ENCODE measurements around the gene CPO.

DNA sequence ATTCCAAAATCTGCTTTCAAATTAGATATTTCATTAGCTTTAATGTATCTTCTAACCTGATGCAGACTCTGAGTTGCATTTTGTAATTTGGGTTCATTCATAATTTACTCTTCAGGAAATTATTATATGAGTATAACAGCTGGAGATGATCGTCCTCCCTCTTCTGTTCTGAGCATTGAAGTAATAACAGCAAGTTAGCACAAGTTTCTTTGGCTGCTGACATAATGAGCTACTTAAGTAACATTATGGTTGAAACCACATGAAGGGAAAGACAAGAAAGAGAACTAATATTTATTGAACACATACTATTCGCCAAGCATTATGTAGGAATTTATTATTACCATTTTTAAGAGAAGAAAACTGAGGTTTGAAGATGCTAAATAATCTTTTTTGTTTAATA is 75.1 kb downstream of the CPO start:
- TF ChIP-seq, protein P1, sequence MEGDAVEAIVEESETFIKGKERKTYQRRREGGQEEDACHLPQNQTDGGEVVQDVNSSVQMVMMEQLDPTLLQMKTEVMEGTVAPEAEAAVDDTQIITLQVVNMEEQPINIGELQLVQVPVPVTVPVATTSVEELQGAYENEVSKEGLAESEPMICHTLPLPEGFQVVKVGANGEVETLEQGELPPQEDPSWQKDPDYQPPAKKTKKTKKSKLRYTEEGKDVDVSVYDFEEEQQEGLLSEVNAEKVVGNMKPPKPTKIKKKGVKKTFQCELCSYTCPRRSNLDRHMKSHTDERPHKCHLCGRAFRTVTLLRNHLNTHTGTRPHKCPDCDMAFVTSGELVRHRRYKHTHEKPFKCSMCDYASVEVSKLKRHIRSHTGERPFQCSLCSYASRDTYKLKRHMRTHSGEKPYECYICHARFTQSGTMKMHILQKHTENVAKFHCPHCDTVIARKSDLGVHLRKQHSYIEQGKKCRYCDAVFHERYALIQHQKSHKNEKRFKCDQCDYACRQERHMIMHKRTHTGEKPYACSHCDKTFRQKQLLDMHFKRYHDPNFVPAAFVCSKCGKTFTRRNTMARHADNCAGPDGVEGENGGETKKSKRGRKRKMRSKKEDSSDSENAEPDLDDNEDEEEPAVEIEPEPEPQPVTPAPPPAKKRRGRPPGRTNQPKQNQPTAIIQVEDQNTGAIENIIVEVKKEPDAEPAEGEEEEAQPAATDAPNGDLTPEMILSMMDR (IDR thresholded peaks at IDR 0.05; ENCODE audit: insufficient read depth, low read length, poor library complexity, severe bottlenecking): no peak
- TF ChIP-seq EZH2phosphoT487 (conservative IDR thresholded peaks at IDR 0.05; ENCODE audit: low read length): no peak
